Measurements from ENCODE around the gene ENTHD1.

The ENTHD1 gene

GRCh38 chr22:39839917-39840510 is 53.5 kb downstream of the ENTHD1 start:
- DNase-seq: no peak

GRCh38 chr22:39839204-39839603 is 54.4 kb downstream of the ENTHD1 start:
- DNase-seq: no peak

GRCh38 chr22:39833610-39834009 is 60.0 kb downstream of the ENTHD1 start:
- DNase-seq: no peak

- DNase-seq: no peak
Measured at GRCh38 chr22:39833093-39833492, 60.5 kb downstream of the ENTHD1 start.

GRCh38 chr22:39832627-39833074 is 60.9 kb downstream of the ENTHD1 start:
- DNase-seq: no peak

GRCh38 chr22:39825661-39826102 is 67.9 kb downstream of the ENTHD1 start:
- DNase-seq: no peak

GRCh38 chr22:39821008-39821407 is 72.6 kb downstream of the ENTHD1 start:
- DNase-seq: no peak

GRCh38 chr22:39820256-39820655 is 73.3 kb downstream of the ENTHD1 start:
- no peak for DNase-seq

- DNase-seq: no peak
Measured at GRCh38 chr22:39819429-39819828, 74.1 kb downstream of the ENTHD1 start.

GRCh38 chr22:39818094-39818493 is 75.5 kb downstream of the ENTHD1 start:
- no peak for DNase-seq

- DNase-seq: no peak
Measured at GRCh38 chr22:39815932-39816331, 77.6 kb downstream of the ENTHD1 start.

GRCh38 chr22:39814899-39815298 is 78.7 kb downstream of the ENTHD1 start:
- DNase-seq: no peak

GRCh38 chr22:39809772-39810557 is 83.6 kb downstream of the ENTHD1 start:
- DNase-seq: no peak

GRCh38 chr22:39808081-39808480 is 85.5 kb downstream of the ENTHD1 start:
- DNase-seq: no peak

- no peak for DNase-seq
Measured at GRCh38 chr22:39806109-39806508, 87.5 kb downstream of the ENTHD1 start.

GRCh38 chr22:39805117-39805516 is 88.4 kb downstream of the ENTHD1 start:
- no peak for DNase-seq

- no peak for DNase-seq
Measured at GRCh38 chr22:39802682-39803081, 90.9 kb downstream of the ENTHD1 start.

GRCh38 chr22:39800790-39801520 is 92.6 kb downstream of the ENTHD1 start:
- no peak for DNase-seq

- no peak for DNase-seq
Measured at GRCh38 chr22:39797528-39798147, 95.9 kb downstream of the ENTHD1 start.

GRCh38 chr22:39789788-39790187 is 103.8 kb downstream of the ENTHD1 start:
- no peak for DNase-seq

GRCh38 chr22:39785232-39785631 is 108.3 kb downstream of the ENTHD1 start:
- DNase-seq: no peak

GRCh38 chr22:39777716-39778454 is 115.7 kb downstream of the ENTHD1 start:
- DNase-seq: no peak

All from activated gamma-delta T cell (primary cell).